NB4 (cell line): ENCODE measurements around the gene ADRA2A.

ENCODE experiments used
- DNase-seq: peaks from one replicate; pipeline ENCODE4 v3.0.0; 2010; ENCODE audit warnings: low read depth
- H3K4me3 ChIP-seq: one replicate; pipeline ENCODE4 v1.5.1; 2011; ENCODE audit warnings: mild to moderate bottlenecking, low read depth, low read length, moderate library complexity
- MAX ChIP-seq: IDR thresholded peaks from 2 replicates; pipeline ENCODE4 v1.6.1; 2011; ENCODE audit warnings: low read depth, low read length
- MYC ChIP-seq: IDR thresholded peaks from 2 replicates; pipeline ENCODE4 v1.6.1; 2011; ENCODE audit warnings: low read depth, low read length
- POLR2A ChIP-seq: IDR thresholded peaks from 2 replicates; pipeline ENCODE4 v1.6.1; 2011; ENCODE audit warnings: mild to moderate bottlenecking; ENCODE audit not compliant: insufficient read length; ENCODE audit errors: extremely low read depth
- TF ChIP-seq, protein P1 (sequence below): IDR thresholded peaks from one replicate; pipeline ENCODE4 v1.5.1; 2012; ENCODE audit warnings: low read depth, low read length

ADRA2A gene

GRCh38 chr10:111104811-111105210 lies 28.0 kb downstream of the ADRA2A start:
- DNase-seq = no peak
- H3K4me3 ChIP-seq = no peak overlapping the region
- no peak for TF ChIP-seq POLR2A
- no peak for TF ChIP-seq MAX
- TF ChIP-seq, protein P1, sequence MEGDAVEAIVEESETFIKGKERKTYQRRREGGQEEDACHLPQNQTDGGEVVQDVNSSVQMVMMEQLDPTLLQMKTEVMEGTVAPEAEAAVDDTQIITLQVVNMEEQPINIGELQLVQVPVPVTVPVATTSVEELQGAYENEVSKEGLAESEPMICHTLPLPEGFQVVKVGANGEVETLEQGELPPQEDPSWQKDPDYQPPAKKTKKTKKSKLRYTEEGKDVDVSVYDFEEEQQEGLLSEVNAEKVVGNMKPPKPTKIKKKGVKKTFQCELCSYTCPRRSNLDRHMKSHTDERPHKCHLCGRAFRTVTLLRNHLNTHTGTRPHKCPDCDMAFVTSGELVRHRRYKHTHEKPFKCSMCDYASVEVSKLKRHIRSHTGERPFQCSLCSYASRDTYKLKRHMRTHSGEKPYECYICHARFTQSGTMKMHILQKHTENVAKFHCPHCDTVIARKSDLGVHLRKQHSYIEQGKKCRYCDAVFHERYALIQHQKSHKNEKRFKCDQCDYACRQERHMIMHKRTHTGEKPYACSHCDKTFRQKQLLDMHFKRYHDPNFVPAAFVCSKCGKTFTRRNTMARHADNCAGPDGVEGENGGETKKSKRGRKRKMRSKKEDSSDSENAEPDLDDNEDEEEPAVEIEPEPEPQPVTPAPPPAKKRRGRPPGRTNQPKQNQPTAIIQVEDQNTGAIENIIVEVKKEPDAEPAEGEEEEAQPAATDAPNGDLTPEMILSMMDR = no peak
- TF ChIP-seq MYC = no peak

- no peak for DNase-seq
- H3K4me3 ChIP-seq = no peak overlapping the region
- no peak for TF ChIP-seq POLR2A
- no peak for TF ChIP-seq MAX
- TF ChIP-seq, protein P1 = no peak
- TF ChIP-seq MYC = no peak
Observed at GRCh38 chr10:111106081-111106480, 29.3 kb downstream of the ADRA2A start.

DNA sequence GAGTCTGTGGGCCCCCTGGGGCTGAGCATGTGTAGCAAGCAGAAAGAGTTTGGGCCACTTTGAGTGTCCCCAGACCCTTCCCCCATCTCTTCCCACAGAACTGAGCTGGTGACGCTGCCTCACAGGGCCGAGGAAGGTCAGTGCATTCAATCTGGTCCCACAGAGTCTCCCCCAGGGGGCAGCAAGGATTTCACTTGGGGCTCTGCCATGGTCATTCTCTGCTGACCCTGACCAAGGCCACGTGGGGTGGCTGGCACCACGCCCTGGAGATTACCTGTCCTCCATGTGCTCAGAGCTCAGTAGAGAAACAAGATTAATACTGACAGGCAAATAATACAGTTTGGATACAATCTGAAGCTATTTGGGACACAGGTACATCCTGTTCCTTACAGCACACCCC lies 30.2 kb downstream of the ADRA2A start:
- TF ChIP-seq MYC = no peak
- TF ChIP-seq MAX = no peak
- TF ChIP-seq POLR2A = no peak
- TF ChIP-seq, protein P1 = no peak
- DNase-seq = no peak
- no peak overlapping the region for H3K4me3 ChIP-seq

GRCh38 chr10:111107846-111108245 lies 31.0 kb downstream of the ADRA2A start:
- no peak overlapping the region for H3K4me3 ChIP-seq
- TF ChIP-seq MYC = no peak
- TF ChIP-seq MAX = no peak
- TF ChIP-seq POLR2A = no peak
- TF ChIP-seq, protein P1 = no peak
- DNase-seq = no peak

- TF ChIP-seq MAX = no peak
- TF ChIP-seq POLR2A = no peak
- TF ChIP-seq, protein P1 = no peak
- no peak for TF ChIP-seq MYC
Observed at GRCh38 chr10:111108441-111108840, 31.6 kb downstream of the ADRA2A start.

More at GRCh38 chr10:111108441-111108840, 31.6 kb downstream of the ADRA2A start:
- no peak overlapping the region for H3K4me3 ChIP-seq
- DNase-seq = no peak
